ENCODE results near the gene DLEU7.

The DLEU7 gene

DNA sequence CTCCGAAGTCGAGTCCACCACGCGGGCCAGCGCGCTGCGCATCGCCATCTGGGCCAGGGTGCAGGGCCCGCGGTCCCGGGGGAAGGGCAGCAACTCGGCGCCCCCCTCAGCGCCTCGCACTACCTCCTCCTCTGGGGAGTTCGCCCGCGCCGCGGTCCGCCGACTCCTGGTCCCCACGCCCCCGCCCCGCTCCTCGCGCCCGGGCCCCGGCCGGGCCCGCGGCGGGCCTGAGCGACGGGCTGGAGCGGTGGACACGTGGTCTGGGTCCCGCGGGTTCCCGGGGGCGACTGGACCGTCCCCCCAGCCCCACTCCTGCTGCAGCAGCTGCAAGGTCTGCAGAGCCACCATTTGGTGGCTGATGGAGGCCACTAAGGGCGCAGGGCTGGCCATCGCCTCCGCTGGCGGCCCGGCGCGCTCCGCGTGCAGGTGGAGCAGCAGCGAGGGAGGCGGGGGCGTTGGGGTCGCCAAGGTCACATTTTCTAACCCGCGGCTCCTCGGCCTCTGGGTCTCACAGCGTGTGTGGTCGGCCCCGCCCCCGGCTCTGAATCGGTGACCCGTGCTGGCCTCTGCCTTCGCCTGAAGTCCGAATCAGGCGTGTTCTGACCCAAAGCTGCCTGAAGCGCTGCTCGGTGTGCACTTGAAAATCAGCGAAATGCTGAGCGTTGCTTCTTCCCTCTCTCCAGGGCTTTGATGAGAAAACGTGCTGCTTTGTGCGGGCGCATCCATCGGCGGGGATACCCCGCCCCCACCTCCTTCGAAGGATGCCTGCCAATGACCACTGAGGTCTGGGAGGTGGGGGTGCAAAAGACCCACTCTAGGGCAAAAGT, at the start of gene DLEU7:
Gene DLEU7 (minus strand): TSS at position 436 of the 827 bp plus-strand sequence. CDS start 46 bp downstream, at position 390.
- no peak for DNase-seq

- peak; percentile 66 for DNase-seq
Measured at GRCh38 chr13:50892210-50892944, 48.9 kb upstream of the DLEU7 start.

GRCh38 chr13:50891206-50891605, 47.7 kb upstream of the DLEU7 start:
- DNase-seq: no peak

- DNase-seq: no peak
Measured at GRCh38 chr13:50889317-50889716, 45.8 kb upstream of the DLEU7 start.

DNA sequence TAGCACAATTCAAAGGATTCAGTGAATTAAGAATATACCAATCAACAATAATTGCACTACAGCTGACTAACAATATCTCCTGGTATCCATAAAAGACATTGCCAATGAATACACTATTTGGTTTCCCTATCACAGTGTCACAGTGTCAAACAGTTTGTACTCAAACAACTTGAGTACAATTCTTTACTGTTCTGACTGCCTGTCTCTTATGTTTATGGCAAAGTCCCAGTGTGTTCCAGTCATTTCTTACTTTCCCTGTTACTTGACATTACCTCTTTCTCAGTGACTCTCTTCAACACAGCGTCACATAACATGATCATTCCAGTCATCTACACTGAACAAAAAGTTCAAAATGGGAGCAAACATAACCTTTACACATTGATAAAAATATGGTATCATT, 44.9 kb upstream of the DLEU7 start:
- DNase-seq: no peak

GRCh38 chr13:50887151-50887550, 43.7 kb upstream of the DLEU7 start:
- no peak for DNase-seq

DNA sequence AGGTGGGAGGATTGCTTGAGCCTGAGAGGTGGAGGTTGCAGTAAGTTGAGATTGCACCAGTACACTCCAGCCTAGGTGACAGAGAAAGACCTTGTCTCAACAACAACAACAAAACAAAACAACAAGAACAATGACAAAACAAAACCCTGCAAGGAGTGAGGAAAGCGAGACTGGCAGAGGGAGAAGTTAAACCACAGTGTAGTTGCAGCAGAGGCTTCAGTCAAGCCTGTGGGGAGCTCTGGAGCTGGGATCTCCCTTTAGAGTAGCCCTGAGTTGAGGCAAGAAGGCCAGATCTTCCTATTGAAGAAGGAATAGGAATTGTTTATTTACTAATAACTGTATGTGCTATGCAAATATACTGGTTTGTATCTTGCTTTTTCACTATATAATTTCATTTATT, 40.8 kb upstream of the DLEU7 start:
- no peak for DNase-seq

DNA sequence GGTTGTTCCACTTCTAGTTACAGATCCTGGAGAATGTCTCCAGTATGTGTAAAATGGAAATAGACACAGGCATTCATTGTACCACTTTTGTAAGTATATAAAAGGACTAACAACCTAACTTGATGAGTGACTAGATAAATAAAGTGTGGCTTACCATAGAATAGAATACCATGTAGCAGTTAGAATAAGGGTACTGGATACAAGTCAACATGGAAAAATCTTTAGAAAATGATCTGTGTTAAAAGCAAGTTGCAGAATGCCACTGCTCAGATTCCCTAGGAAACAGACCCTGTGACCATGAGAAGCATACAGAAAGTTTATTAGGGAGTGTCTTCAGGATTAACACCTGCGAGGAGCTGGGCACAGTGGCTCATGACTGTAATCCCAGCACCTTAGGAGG, 40.2 kb upstream of the DLEU7 start:
- DNase-seq: no peak

GRCh38 chr13:50882816-50883435, 39.4 kb upstream of the DLEU7 start:
- no peak for DNase-seq

- DNase-seq: no peak
Measured at GRCh38 chr13:50873991-50874390, 30.5 kb upstream of the DLEU7 start.

DNA sequence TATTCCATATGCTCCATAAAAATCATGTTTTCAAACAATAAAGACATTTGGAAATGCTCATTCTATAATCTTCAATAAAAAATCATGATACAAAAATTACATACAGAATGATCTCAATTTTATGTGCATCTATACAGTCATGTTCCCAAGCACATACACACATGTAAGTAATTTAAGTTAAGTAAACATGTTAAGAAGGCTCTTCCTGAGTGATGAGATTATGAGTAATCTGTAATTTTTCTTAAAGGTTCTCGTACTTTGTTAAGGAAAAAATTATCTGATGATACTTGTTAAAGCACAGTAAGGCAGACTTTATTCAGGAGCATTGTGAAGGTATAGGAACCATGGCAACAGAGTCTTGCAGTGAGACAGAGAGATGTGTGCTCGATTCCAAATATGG, 30.0 kb upstream of the DLEU7 start:
- no peak for DNase-seq

- DNase-seq: no peak
Measured at GRCh38 chr13:50871405-50871804, 27.9 kb upstream of the DLEU7 start.

- DNase-seq: no peak
Measured at GRCh38 chr13:50867637-50867945, 24.1 kb upstream of the DLEU7 start.

- no peak for DNase-seq
Measured at GRCh38 chr13:50866817-50867636, 23.5 kb upstream of the DLEU7 start.

GRCh38 chr13:50864492-50864891, 21.0 kb upstream of the DLEU7 start:
- no peak for DNase-seq

GRCh38 chr13:50855681-50856080, 12.2 kb upstream of the DLEU7 start:
- DNase-seq: no peak

DNA sequence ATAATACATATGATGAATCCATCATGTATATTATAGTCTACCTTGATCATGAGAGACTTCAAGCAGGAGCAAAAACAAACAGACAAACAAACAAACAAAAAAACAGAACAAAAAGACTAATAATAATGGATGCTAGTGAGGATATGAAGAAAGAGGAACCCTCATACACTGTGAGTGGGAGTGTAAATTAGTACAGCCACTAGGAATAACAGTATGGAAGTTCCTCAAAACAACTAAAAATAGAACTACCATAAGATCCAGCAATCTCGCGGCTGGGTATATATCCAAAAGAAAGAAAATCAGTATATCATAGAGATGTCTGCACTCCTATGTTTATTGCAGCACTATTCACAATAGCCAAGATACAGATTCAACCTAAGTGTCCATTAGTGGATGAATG, 7.0 kb upstream of the DLEU7 start:
- no peak for DNase-seq

DNA sequence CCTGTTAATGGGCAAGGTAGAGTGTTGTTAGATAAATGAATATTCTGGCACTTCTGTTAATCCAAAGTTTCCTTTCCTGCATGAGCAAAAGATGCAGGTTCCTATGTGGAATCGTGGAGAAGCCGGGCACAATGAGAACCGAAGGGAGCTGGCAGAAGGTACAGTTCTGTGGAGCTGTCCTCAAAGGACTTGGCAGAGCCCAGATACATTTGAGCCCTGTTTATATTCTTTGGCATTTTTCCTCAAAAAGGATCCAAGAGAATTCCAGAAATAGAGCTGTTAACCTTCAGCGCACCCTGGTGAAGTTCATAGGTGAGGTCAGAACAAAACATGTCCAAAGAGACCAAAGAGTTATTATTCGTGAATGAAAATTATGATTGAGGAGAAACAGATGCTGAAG, 4.0 kb upstream of the DLEU7 start:
- DNase-seq: no peak

GRCh38 chr13:50846861-50847475, 3.5 kb upstream of the DLEU7 start:
- no peak for DNase-seq

GRCh38 chr13:50845211-50845610, 1.7 kb upstream of the DLEU7 start:
- DNase-seq: no peak

DNA sequence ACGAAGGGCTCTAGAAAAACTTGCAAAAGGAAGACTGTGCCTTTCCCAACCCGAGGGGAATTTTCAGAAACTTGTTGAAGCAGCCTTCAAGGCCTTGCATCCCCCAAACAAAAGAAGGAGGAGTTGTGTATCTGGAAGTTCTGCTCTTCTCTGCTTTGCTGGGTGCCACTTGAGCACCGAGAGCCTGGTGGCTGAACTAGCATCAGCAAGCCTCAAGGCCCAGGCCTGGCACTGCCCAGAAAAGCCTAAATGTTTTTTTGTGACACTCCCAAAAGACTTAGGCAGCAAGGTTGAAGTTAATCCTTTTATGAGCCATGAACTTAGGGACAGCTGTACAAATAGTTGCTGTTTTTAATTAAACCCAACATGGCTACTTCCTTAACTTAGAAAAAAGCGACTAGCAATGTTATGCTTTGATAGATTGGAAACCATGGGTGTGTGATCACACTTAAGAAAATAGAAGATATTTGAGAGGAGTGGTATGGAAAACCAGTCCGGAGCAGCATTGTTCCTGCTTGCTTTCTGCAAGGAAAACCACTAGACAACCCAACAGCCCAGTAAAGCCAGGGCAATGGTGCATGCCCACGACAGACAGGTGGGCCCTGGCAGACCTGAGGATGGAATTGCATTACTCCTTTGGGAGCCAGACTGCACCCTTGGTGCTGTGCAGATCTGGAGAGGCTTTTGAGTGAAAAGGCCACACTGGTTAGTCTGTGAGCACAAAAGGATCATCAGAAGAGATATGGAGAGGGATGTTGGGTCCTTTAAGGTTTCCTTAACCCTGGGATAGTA, 788 bp upstream of the DLEU7 start:
- no peak for DNase-seq

- DNase-seq: no peak
Measured at GRCh38 chr13:50842990-50843256, 569 bp downstream of the DLEU7 start.

Data from CD4-positive, alpha-beta T cell treated with Interleukin-17A for 4 hours (primary cell).